Neuronal stem cell (in vitro differentiated cells): ENCODE measurements around the gene ST14.
A peak's percentile ranks its signal among the peaks of the same experiment; 100 is the strongest.

Source experiments
- DNase-seq: peaks from one replicate; pipeline ENCODE4 v3.0.0-alpha.2; 2013; ENCODE audit warnings: low spot score
- H2AFZ ChIP-seq: one replicate; pipeline ENCODE4 v1.6.1; 2013; ENCODE audit warnings: mild to moderate bottlenecking, low read length, inconsistent platforms
- H2AK5ac ChIP-seq: 2 replicates; pipeline ENCODE4 v1.6.1; 2013; ENCODE audit warnings: low read depth, mild to moderate bottlenecking, inconsistent platforms, low read length, moderate library complexity, mixed read lengths
- H2BK120ac ChIP-seq: 2 replicates; pipeline ENCODE4 v1.6.1; 2013; ENCODE audit warnings: low read depth, mild to moderate bottlenecking, inconsistent platforms, low read length, moderate library complexity, mixed read lengths
- H2BK12ac ChIP-seq: one replicate; pipeline ENCODE4 v1.6.1; 2013; ENCODE audit warnings: low read length, inconsistent platforms
- H2BK15ac ChIP-seq: 2 replicates; pipeline ENCODE4 v1.6.1; 2013; ENCODE audit warnings: mild to moderate bottlenecking, low read length, inconsistent platforms, mixed read lengths
- H2BK5ac ChIP-seq: one replicate; pipeline ENCODE4 v1.6.1; 2013; ENCODE audit warnings: inconsistent platforms, mild to moderate bottlenecking, low read length, moderate library complexity
- H3K14ac ChIP-seq: one replicate; pipeline ENCODE4 v1.6.1; 2013; ENCODE audit warnings: low read length, inconsistent platforms
- H3K18ac ChIP-seq: 2 replicates; pipeline ENCODE4 v1.6.1; 2013; ENCODE audit warnings: low read length, inconsistent platforms
- H3K23ac ChIP-seq: 2 replicates; pipeline ENCODE4 v1.6.1; 2013; ENCODE audit warnings: low read depth, mild to moderate bottlenecking, mixed read lengths, low read length, inconsistent platforms; ENCODE audit not compliant: poor library complexity
- H3K27ac ChIP-seq: replicated peaks from 3 replicates; pipeline ENCODE4 v1.5.1; 2013; ENCODE audit warnings: low read length, inconsistent platforms
- H3K27me3 ChIP-seq, 3 experiments: 2 replicates each; pipeline ENCODE4 v1.6.1; 2013; ENCODE audit warnings: low read length in 3 of 3, mild to moderate bottlenecking in 2 of 3, inconsistent platforms in 1 of 3, low read depth in 1 of 3, mixed read lengths in 1 of 3, moderate library complexity in 1 of 3; ENCODE audit not compliant: control insufficient read depth in 3 of 3, insufficient read depth in 3 of 3
- H3K36me3 ChIP-seq, 2 donors: replicated peaks in 1 of 2; 2 replicates each; pipeline ENCODE4 v1.6.1; 2013; ENCODE audit warnings: low read length in 2 of 2; ENCODE audit not compliant: control insufficient read depth in 2 of 2, insufficient read depth in 2 of 2
- H3K4ac ChIP-seq: 2 replicates; pipeline ENCODE4 v1.6.1; 2013; ENCODE audit warnings: inconsistent platforms, mild to moderate bottlenecking, low read length, moderate library complexity
- H3K4me1 ChIP-seq, 2 donors: 1 replicate in 1 of 2; 2 replicates in 1 of 2; pipeline ENCODE4 v1.6.1; 2013; ENCODE audit warnings: low read length in 2 of 2, low read depth in 1 of 2; ENCODE audit not compliant: control insufficient read depth in 2 of 2, insufficient read depth in 1 of 2
- H3K4me2 ChIP-seq: one replicate; pipeline ENCODE4 v1.6.1; 2013; ENCODE audit warnings: mild to moderate bottlenecking, low read length, inconsistent platforms; ENCODE audit not compliant: insufficient read depth, poor library complexity, severe bottlenecking
- H3K4me3 ChIP-seq, 2 donors: 2 replicates each; pipeline ENCODE4 v1.5.1; 2013; ENCODE audit warnings: low read length in 2 of 2, mild to moderate bottlenecking in 2 of 2, inconsistent platforms in 1 of 2, moderate library complexity in 1 of 2
- H3K79me1 ChIP-seq: one replicate; pipeline ENCODE4 v1.6.1; 2013; ENCODE audit warnings: low read depth, mild to moderate bottlenecking, inconsistent platforms, low read length, moderate library complexity
- H3K9ac ChIP-seq: one replicate; pipeline ENCODE4 v1.6.1; 2013; ENCODE audit warnings: mild to moderate bottlenecking, low read depth, low read length, inconsistent platforms; ENCODE audit not compliant: poor library complexity
- H3K9me3 ChIP-seq, 2 donors: replicated peaks in 1 of 2; 2 replicates each; pipeline versions ENCODE3 to v1.6.1; 2013; ENCODE audit warnings: low read length in 2 of 2, mild to moderate bottlenecking in 2 of 2, inconsistent platforms in 1 of 2, low read depth in 1 of 2, mixed read lengths in 1 of 2, moderate library complexity in 1 of 2; ENCODE audit not compliant: control insufficient read depth in 2 of 2, insufficient read depth in 1 of 2
- H4K8ac ChIP-seq: one replicate; pipeline ENCODE4 v1.6.1; 2013; ENCODE audit warnings: low read depth, mild to moderate bottlenecking, inconsistent platforms, low read length, moderate library complexity
- H4K91ac ChIP-seq: one replicate; pipeline ENCODE4 v1.6.1; 2013; ENCODE audit warnings: low read length, low read depth, mild to moderate bottlenecking, inconsistent platforms; ENCODE audit not compliant: poor library complexity
- WGBS, 2 donors: extraction: QIAGEN DNeasy Blood & Tissue Kit; methylation state at CpG; one replicate each; pipeline ENCODE4 v1.1.7; 2013; ENCODE audit warnings: missing lambda C conversion rate in 2 of 2, mixed read lengths in 1 of 2; ENCODE audit not compliant: insufficient read length in 2 of 2, insufficient replicate concordance in 1 of 2; ENCODE audit errors: extremely low coverage in 2 of 2; 5-methylcytosine and 5-hydroxymethylcytosine counted together

Gene ST14

GRCh38 chr11:130118636-130119387 is 40.8 kb upstream of the ST14 start:
- Histone ChIP-seq H4K8ac (no peak overlapping the region), H2BK12ac (no peak overlapping the region), H3K27ac (no peak overlapping the region), H2BK120ac (no peak overlapping the region), H2AFZ (no peak overlapping the region), H3K27me3 (no peaks in the 10 kb centered on the region), H2AK5ac (no peak overlapping the region), H3K36me3 (peaks cover 36 to 96% of the 10 kb centered on the region in 2 donors), H2BK15ac (no peak overlapping the region), H3K79me1 (peaks cover 6% of the 10 kb centered on the region), H3K4me1 (no peaks in the 10 kb centered on the region), H3K4me2 (no peak overlapping the region), H2BK5ac (no peak overlapping the region), H3K4ac (no peak overlapping the region), H3K23ac (peak overlapping the region; percentile 1), H4K91ac (no peak overlapping the region), H3K18ac (no peak overlapping the region), H3K14ac (no peak overlapping the region), H3K9me3 (no peaks in the 10 kb centered on the region), H3K4me3 (no peak overlapping the region), H3K9ac (no peak overlapping the region)
- no CpG with 5 or more reads among the region's 9 CpGs for WGBS, 2 donors
- DNase-seq, result no peak

GRCh38 chr11:130120045-130120444 is 39.5 kb upstream of the ST14 start:
- Histone ChIP-seq H3K27me3 (no peaks in the 10 kb centered on the region), H4K91ac (no peak overlapping the region), H3K4ac (no peak overlapping the region), H4K8ac (no peak overlapping the region), H2BK120ac (no peak overlapping the region), H3K4me1 (no peaks in the 10 kb centered on the region), H3K23ac (no peak overlapping the region), H3K4me3 (no peak overlapping the region), H3K9me3 (no peaks in the 10 kb centered on the region), H2AK5ac (no peak overlapping the region), H3K18ac (no peak overlapping the region), H3K27ac (no peak overlapping the region), H2BK5ac (no peak overlapping the region), H3K14ac (no peak overlapping the region), H3K36me3 (peaks cover 35 to 96% of the 10 kb centered on the region in 2 donors), H2BK15ac (no peak overlapping the region), H3K4me2 (no peak overlapping the region), H2BK12ac (no peak overlapping the region), H2AFZ (no peak overlapping the region), H3K79me1 (peaks cover 5% of the 10 kb centered on the region), H3K9ac (no peak overlapping the region)
- DNase-seq, result no peak
- no CpG with 5 or more reads among the region's 5 CpGs for WGBS, 2 donors

GRCh38 chr11:130121445-130121978 is 38.1 kb upstream of the ST14 start:
- H3K79me1 ChIP-seq, result peaks cover 5% of the 10 kb centered on the region
- no peaks in the 10 kb centered on the region for H3K9me3 ChIP-seq
- H3K4ac ChIP-seq, result no peak overlapping the region
- no peak overlapping the region for H3K23ac ChIP-seq
- no peak overlapping the region for H3K14ac ChIP-seq
- no peaks in the 10 kb centered on the region for H3K27me3 ChIP-seq
- H2BK5ac ChIP-seq, result no peak overlapping the region
- H3K4me1 ChIP-seq, result no peaks in the 10 kb centered on the region
- H3K36me3 ChIP-seq, result peaks cover 41 to 96% of the 10 kb centered on the region in 2 donors
- H2AK5ac ChIP-seq, result no peak overlapping the region
- H2BK120ac ChIP-seq, result no peak overlapping the region
- H3K4me2 ChIP-seq, result no peak overlapping the region
- H4K8ac ChIP-seq, result no peak overlapping the region
- no peak overlapping the region for H3K9ac ChIP-seq
- no peak overlapping the region for H2AFZ ChIP-seq
- H3K18ac ChIP-seq, result no peak overlapping the region
- H3K4me3 ChIP-seq, result no peak overlapping the region
- DNase-seq, result no peak
- H2BK15ac ChIP-seq, result no peak overlapping the region
- WGBS, 2 donors, result 100% methylated on average over 1 of the region's 5 CpGs
- H2BK12ac ChIP-seq, result no peak overlapping the region
- H3K27ac ChIP-seq, result no peak overlapping the region
- H4K91ac ChIP-seq, result no peak overlapping the region

- no peak overlapping the region for H4K91ac ChIP-seq
- no peak overlapping the region for H2AK5ac ChIP-seq
- H4K8ac ChIP-seq, result no peak overlapping the region
These were observed 37.4 kb upstream of the ST14 start for GRCh38 chr11:130122141-130122575.

More at GRCh38 chr11:130122141-130122575, 37.4 kb upstream of the ST14 start:
- H3K4me1 ChIP-seq, result no peaks in the 10 kb centered on the region
- H2BK120ac ChIP-seq, result no peak overlapping the region
- H3K27me3 ChIP-seq, result no peaks in the 10 kb centered on the region
- H2BK5ac ChIP-seq, result no peak overlapping the region
- no peak overlapping the region for H2BK12ac ChIP-seq
- no peak overlapping the region for H3K18ac ChIP-seq
- H3K4ac ChIP-seq, result no peak overlapping the region
- H3K9ac ChIP-seq, result no peak overlapping the region
- peaks cover 45 to 97% of the 10 kb centered on the region in 2 donors for H3K36me3 ChIP-seq
- no peak for DNase-seq
- H3K4me2 ChIP-seq, result no peak overlapping the region
- no peak overlapping the region for H2BK15ac ChIP-seq
- H3K4me3 ChIP-seq, result no peak overlapping the region
- H3K79me1 ChIP-seq, result peaks cover 5% of the 10 kb centered on the region
- no peaks in the 10 kb centered on the region for H3K9me3 ChIP-seq
- H3K27ac ChIP-seq, result no peak overlapping the region
- H2AFZ ChIP-seq, result no peak overlapping the region
- H3K14ac ChIP-seq, result no peak overlapping the region
- H3K23ac ChIP-seq, result no peak overlapping the region
- no CpG with 5 or more reads among the region's 7 CpGs for WGBS, 2 donors
